Activated CD8-positive, alpha-beta T cell treated with anti-CD3 and anti-CD28 coated beads for 36 hours (primary cell): ENCODE data around the gene PPP1R1A. TPM values are rescaled to one million over a fixed set of nuclear protein-coding genes. Genes with fewer than 3 reads are reported as not detected.
A peak's percentile ranks its signal among the peaks of the same experiment; 100 is the strongest.

Source experiments
- ATAC-seq: fragments of 200-7000 bp; cut with Tn5 transposase; one replicate; pipeline ENCODE4 v1.10.0; 2021; ENCODE audit warnings: mild to moderate bottlenecking, moderate library complexity
- CTCF ChIA-PET: fragments of 350-600 bp; sonication (Branson Sonifier 250); formaldehyde crosslinking; loops from one replicate; lab custom pipeline; 2021; ENCODE audit warnings: antibody characterized with exemption; lab: Charles Lee
- POLR2A ChIA-PET: fragments of 350-600 bp; sonication (Branson Sonifier 250); formaldehyde crosslinking; loops from one replicate; lab custom pipeline; 2021; ENCODE audit warnings: antibody characterized with exemption; lab: Charles Lee
- DNase-seq: peaks from one replicate; pipeline ENCODE4 v3.0.0-alpha.2; 2020
- H3K27ac Mint-ChIP-seq: one replicate; pipeline ENCODE4 v1.8.0; 2021; ENCODE audit warnings: mild to moderate bottlenecking, mixed read lengths
- H3K27me3 Mint-ChIP-seq: one replicate; pipeline ENCODE4 v1.8.0; 2021; ENCODE audit warnings: mixed read lengths
- H3K36me3 Mint-ChIP-seq: one replicate; pipeline ENCODE4 v1.8.0; 2021; ENCODE audit warnings: low read depth, mixed read lengths
- H3K4me1 Mint-ChIP-seq: one replicate; pipeline ENCODE4 v1.8.0; 2021; ENCODE audit warnings: low read depth, mixed read lengths
- H3K4me3 Mint-ChIP-seq: one replicate; pipeline ENCODE4 v1.8.0; 2021; ENCODE audit warnings: mild to moderate bottlenecking, moderate library complexity, mixed read lengths
- H3K9me3 Mint-ChIP-seq: one replicate; pipeline ENCODE4 v1.8.0; 2021; ENCODE audit warnings: mixed read lengths
- intact Hi-C: fragments of 100-400 bp; cut with micrococcal nuclease; formaldehyde crosslinking; loops from one replicate; pipeline ENCODE4 v1.10.0; 2022
- total RNA-seq, 2 experiments: library from RNA; stranded (reverse); gene quantifications; one replicate each; pipeline ENCODE4 v1.2.3, GENCODE V29; 2021
- TF ChIP-seq, protein P1 (sequence below): fragments of 200-600 bp; IDR thresholded peaks from one replicate; pipeline ENCODE4 v1.8.0; 2022; ENCODE audit warnings: antibody characterized with exemption, mild to moderate bottlenecking

The PPP1R1A gene
- total RNA-seq, 2 experiments from 2014 or later = not detected

DNA sequence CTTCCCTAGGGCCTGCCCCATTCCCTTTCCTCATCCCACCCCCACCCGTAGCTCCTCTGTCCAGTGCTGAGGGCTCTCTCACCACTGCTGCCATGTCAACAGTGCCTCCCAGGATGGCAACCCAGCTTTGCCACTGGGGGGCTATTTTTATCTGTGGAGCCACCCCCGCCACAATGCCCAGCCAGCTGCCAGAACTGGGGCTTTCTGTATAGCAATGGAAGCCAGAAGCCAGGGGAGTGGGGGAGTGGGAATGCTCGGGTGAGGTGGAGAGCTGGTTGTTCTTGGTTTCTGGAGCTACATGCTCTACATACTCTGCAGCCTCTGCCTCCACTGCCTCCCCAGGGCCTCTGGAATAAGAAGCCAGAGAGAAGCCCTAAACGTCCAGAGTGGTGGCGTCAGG is 30.1 kb downstream of the PPP1R1A start:
- Mint-ChIP-seq H3K36me3 (no peaks in the 10 kb centered on the region), H3K27ac (no peak overlapping the region), H3K27me3 (peaks cover 3% of the 10 kb centered on the region), H3K9me3 (no peaks in the 10 kb centered on the region), H3K4me3 (no peak overlapping the region), H3K4me1 (peaks cover 22% of the 10 kb centered on the region)
- ATAC-seq (no peak), DNase-seq (no peak)
- POLR2A ChIA-PET = interaction anchor here (1.7 to 3.4 kb wide), 2 partner anchors 8 to 10 kb away, joined by 6 to 16 read pairs; partner anchors contain the start of gene PDE1B
- TF ChIP-seq, protein P1, sequence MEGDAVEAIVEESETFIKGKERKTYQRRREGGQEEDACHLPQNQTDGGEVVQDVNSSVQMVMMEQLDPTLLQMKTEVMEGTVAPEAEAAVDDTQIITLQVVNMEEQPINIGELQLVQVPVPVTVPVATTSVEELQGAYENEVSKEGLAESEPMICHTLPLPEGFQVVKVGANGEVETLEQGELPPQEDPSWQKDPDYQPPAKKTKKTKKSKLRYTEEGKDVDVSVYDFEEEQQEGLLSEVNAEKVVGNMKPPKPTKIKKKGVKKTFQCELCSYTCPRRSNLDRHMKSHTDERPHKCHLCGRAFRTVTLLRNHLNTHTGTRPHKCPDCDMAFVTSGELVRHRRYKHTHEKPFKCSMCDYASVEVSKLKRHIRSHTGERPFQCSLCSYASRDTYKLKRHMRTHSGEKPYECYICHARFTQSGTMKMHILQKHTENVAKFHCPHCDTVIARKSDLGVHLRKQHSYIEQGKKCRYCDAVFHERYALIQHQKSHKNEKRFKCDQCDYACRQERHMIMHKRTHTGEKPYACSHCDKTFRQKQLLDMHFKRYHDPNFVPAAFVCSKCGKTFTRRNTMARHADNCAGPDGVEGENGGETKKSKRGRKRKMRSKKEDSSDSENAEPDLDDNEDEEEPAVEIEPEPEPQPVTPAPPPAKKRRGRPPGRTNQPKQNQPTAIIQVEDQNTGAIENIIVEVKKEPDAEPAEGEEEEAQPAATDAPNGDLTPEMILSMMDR = no peak
- intact Hi-C loops = no loop called here
- CTCF ChIA-PET = interaction anchor here (0.6 to 4.1 kb wide), 4 partner anchors 19 to 211 kb away, joined by 3 to 26 read pairs (median 5); no protein-coding TSS in a partner anchor

DNA sequence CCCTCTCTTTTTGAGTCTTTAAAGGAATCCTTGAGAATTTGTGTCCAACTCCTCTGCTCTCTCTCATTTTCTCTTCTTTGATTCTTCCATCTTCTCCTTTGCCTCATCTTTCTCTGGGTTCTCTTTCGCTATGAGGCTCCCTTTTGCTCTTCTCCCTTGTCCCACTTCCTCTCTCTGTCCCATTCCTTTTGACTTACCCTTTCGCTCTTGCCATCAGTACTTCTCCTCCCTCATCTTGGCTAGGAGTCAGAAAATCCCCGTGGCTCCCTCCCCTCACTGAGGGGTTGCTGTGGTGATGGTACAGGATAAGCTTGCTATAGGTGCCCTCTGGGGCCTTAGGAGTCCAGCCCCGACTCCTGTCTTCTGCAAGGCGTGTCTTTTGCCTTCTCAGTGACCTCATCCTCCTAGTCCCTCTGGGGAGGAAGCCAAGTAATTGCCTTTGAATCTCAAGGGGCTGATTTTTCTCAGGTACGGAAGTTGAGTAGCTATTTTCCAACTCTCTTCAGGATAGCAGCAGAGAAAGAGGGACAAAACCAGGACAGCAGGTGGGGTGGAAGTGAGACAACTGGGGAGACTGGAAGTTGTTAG is 32.7 kb downstream of the PPP1R1A start:
- Mint-ChIP-seq H3K4me3 (no peak overlapping the region), H3K27me3 (peaks cover 3% of the 10 kb centered on the region), H3K4me1 (peaks cover 18% of the 10 kb centered on the region), H3K9me3 (no peaks in the 10 kb centered on the region), H3K27ac (no peak overlapping the region), H3K36me3 (no peaks in the 10 kb centered on the region)
- TF ChIP-seq, protein P1 = no peak
- CTCF ChIA-PET = interaction anchor here (1.8 kb wide), 1 partner anchor 24 kb away, joined by 8 read pairs; no protein-coding TSS in a partner anchor
- intact Hi-C loops = no loop called here
- POLR2A ChIA-PET = no interaction called here
- ATAC-seq (no peak), DNase-seq (no peak)

DNA sequence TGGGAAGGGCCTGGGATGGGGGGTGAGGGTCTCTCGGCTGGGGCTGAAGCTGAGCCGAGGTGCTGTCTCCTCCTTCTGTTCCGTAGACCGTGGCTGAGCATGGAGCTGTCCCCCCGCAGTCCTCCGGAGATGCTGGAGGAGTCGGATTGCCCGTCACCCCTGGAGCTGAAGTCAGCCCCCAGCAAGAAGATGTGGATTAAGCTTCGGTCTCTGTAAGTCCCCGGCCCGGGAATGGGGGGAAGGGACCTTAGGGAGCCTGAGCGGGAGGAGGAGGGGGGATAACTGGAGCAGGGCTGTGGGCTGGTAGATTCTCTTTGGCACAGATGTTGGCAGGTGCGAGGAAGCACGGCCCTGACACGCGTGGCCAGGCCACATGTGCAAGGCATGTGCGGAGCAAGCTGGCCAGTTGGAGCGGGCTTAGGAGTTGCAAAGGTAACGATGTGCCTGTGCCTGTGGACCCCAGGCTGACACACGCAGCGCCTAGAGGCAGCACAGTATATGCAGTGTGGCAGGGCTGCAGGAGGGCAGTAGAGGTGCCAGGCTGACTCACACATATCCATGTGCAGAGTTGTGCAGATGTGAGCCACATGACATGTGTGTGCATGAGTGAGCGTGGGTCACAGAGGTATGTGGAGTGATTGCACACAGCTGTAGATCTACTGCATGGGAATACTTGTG is 38.5 kb downstream of the PPP1R1A start:
- intact Hi-C loops = no loop called here

DNA sequence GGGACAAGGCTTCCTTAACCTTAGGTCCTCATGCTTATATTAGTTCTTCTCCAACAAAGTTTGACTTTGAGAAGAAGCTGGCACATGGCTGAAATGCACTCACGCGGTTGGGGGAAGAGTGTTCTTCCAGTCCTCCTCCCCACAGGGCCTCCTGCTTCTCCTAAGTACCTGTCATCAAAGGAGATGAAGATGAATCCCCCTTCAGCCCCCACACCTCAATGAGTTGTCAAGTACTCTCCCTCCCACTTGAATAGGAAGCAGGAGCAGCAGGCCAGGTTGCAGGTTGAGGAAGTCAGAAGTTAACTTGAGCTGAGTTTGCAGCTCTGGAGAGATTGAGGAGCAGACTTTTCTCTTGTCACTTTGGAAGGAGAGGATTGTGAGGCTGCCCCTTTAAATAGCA is 41.9 kb downstream of the PPP1R1A start:
- Mint-ChIP-seq H3K9me3 (no peaks in the 10 kb centered on the region), H3K4me3 (no peak overlapping the region), H3K27me3 (peaks cover 8% of the 10 kb centered on the region), H3K4me1 (peaks cover 33% of the 10 kb centered on the region), H3K27ac (no peak overlapping the region), H3K36me3 (peaks cover 3% of the 10 kb centered on the region)
- intact Hi-C loops = no loop called here
- DNase-seq (no peak), ATAC-seq (no peak)
- CTCF ChIA-PET = interaction anchor here (10.8 kb wide), 1 partner anchor 19 kb away, joined by 65 read pairs; no protein-coding TSS in a partner anchor
- TF ChIP-seq, protein P1 = no peak
- POLR2A ChIA-PET = no interaction called here

More for the DNA sequence above, 38.5 kb downstream of the PPP1R1A start:
- peak overlapping the region; percentile 77 for H3K4me3 Mint-ChIP-seq
- no peaks in the 10 kb centered on the region for H3K9me3 Mint-ChIP-seq
- DNase-seq (peak; percentile 63), ATAC-seq (peak; percentile 87)
- ChIA-PET POLR2A (interaction anchor here (0.6 to 3.1 kb wide), 7 partner anchors 10 to 393 kb away, joined by 3 to 16 read pairs (median 3); partner anchors contain the start of gene NCKAP1L), CTCF (interaction anchor here (0.6 to 10.8 kb wide), 6 partner anchors 23 to 350 kb away, joined by 3 to 65 read pairs (median 3); partner anchors contain the start of gene COPZ1)
- peaks cover 8% of the 10 kb centered on the region for H3K27me3 Mint-ChIP-seq
- peaks cover 34% of the 10 kb centered on the region for H3K4me1 Mint-ChIP-seq
- H3K36me3 Mint-ChIP-seq = peaks cover 3% of the 10 kb centered on the region
- no peak overlapping the region for H3K27ac Mint-ChIP-seq
- TF ChIP-seq, protein P1 = no peak
